Measurements from ENCODE around the gene SCN2A.

The SCN2A gene

DNA sequence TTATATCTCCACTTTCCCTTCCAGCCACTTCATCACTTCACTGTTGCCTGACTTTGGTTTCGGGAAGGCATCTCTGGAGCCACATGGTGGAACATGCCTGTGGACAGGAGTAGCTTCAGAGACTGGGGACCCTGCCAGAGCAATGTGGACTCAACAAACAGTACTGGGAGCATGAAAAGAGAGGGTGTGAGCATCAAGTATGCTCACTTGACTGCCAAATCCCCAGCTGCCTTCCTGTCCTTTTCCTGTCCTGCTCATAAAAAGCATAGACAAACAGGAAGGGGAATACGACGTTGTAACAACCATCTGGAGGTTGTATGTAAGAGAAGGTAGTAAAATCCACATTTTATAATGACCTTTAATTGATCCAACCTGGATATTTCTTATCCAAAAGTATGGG, 169.0 kb downstream of the SCN2A start:
- TF ChIP-seq, protein P1, sequence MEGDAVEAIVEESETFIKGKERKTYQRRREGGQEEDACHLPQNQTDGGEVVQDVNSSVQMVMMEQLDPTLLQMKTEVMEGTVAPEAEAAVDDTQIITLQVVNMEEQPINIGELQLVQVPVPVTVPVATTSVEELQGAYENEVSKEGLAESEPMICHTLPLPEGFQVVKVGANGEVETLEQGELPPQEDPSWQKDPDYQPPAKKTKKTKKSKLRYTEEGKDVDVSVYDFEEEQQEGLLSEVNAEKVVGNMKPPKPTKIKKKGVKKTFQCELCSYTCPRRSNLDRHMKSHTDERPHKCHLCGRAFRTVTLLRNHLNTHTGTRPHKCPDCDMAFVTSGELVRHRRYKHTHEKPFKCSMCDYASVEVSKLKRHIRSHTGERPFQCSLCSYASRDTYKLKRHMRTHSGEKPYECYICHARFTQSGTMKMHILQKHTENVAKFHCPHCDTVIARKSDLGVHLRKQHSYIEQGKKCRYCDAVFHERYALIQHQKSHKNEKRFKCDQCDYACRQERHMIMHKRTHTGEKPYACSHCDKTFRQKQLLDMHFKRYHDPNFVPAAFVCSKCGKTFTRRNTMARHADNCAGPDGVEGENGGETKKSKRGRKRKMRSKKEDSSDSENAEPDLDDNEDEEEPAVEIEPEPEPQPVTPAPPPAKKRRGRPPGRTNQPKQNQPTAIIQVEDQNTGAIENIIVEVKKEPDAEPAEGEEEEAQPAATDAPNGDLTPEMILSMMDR (IDR thresholded peaks at IDR 0.05; ENCODE audit: borderline replicate concordance, control extremely low read depth, extremely low read depth, insufficient read depth, missing control alignments): no peak
- in situ Hi-C loops (cut with MboI; ENCODE audit: low sequenced_read_pairs, unreplicated experiment): loop anchor here (25.0 kb wide), 1 partner anchor 454 kb away; no protein-coding TSS in a partner anchor
- no peak for DNase-seq (ENCODE audit: low spot score)

DNA sequence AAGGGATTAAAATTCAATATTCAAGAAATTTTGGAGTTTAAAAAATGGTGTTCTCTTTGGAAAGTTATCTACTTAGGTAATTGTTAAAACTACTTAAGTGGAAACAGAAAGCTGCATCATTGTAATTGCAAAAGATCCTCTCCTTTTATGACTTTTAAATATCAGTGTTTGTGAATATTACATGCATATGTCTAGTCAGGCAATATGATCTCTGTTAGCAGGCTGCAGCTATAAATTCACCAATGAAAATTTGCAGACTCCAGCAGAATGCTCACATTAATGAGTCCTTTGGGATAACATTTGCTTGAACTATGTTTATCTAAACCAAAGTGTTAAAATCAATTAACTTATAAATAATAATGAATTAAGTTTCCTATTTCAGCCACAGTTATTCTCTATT, 171.1 kb downstream of the SCN2A start:
- in situ Hi-C loops (cut with MboI; ENCODE audit: low sequenced_read_pairs, unreplicated experiment): loop anchor here (25.0 kb wide), 1 partner anchor 452 kb away; no protein-coding TSS in a partner anchor
- TF ChIP-seq, protein P1 (IDR thresholded peaks at IDR 0.05; ENCODE audit: borderline replicate concordance, control extremely low read depth, extremely low read depth, insufficient read depth, missing control alignments): no peak
- DNase-seq (ENCODE audit: low spot score): no peak

DNA sequence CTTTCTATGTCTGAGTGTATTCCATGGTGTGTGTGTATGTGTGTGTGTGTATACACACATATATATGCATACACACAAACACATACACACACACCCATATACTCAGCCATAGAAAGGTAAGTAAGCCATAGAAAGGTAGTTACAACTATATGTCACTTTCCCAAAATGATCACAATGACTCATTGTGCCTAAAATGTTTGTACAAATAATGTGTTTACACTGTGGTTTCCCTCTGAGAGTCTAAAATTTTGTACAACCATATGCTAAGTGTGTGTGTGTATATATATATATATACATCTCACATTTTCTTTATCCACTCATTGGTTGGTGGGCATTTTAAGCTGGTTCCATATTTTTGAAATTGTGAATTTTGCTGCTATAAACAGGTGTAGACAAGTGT, 175.0 kb downstream of the SCN2A start:
- TF ChIP-seq, protein P1 (IDR thresholded peaks at IDR 0.05; ENCODE audit: borderline replicate concordance, control extremely low read depth, extremely low read depth, insufficient read depth, missing control alignments): no peak
- no peak for DNase-seq (ENCODE audit: low spot score)
- in situ Hi-C loops (cut with MboI; ENCODE audit: low sequenced_read_pairs, unreplicated experiment): loop anchor here (25.0 kb wide), 1 partner anchor 448 kb away; no protein-coding TSS in a partner anchor

DNA sequence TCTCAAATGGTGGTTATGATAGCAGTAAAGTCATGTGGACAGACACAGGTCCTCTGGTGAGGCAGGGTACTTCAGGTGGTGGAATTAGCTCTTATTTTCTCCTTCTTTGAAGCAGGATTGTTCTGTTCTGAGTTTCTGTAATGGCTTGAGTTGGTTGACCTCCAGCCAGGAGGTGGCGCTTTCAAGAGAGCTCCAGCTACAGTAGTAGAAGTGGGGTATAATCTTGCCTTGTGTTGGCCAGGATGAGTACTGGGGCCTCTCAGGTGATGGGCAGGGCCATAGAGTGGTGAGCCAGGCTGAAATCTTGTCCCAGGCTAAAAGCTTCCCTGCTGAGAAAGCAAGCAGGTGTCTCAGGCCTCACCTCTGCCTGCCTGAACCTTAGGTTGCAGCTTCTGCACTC, 177.8 kb downstream of the SCN2A start:
- TF ChIP-seq, protein P1 (IDR thresholded peaks at IDR 0.05; ENCODE audit: borderline replicate concordance, control extremely low read depth, extremely low read depth, insufficient read depth, missing control alignments): no peak
- in situ Hi-C loops (cut with MboI; ENCODE audit: low sequenced_read_pairs, unreplicated experiment): loop anchor here (25.0 kb wide), 1 partner anchor 445 kb away; no protein-coding TSS in a partner anchor
- no peak for DNase-seq (ENCODE audit: low spot score)

DNA sequence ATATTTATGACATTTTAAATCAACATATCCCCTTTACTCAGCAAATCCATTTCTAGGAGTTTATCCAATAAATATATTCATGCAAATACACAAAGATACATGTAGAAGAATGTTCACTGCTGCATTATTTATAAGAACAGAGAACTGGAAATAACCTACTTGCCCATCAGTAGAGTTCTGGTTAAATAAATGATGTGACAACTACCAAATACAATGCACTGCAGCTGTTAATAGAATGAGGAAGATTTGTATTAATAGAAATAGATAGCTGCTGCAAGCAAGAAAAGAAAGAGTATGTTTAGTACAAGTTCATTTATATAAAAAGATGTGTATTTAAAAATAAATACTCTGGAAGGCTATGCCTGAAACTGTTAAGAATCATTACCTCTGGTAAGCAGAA, 181.0 kb downstream of the SCN2A start:
- DNase-seq (ENCODE audit: low spot score): no peak
- in situ Hi-C loops (cut with MboI; ENCODE audit: low sequenced_read_pairs, unreplicated experiment): loop anchor here (25.0 kb wide), 1 partner anchor 442 kb away; no protein-coding TSS in a partner anchor

DNA sequence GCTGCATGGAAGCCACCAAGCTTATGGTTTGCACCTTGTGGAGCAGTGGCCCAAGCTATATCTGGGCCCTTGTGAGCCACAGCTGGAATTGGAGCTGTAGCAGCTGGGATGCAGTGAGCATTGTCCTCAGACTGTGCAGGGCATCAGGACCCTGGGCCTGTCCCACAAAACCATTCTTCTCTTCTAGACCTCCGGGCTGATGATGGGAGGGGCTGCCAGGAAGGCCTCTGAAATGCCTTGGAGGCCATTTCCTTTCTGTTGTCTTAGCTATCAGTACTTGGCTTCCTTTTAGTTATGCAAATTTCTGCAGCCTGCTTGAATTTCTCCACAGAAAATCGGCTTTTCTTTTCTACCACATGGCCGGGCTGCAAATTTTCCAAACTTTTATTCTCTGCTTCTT, 183.9 kb downstream of the SCN2A start:
- no peak for DNase-seq (ENCODE audit: low spot score)
- in situ Hi-C loops (cut with MboI; ENCODE audit: low sequenced_read_pairs, unreplicated experiment): loop anchor here (25.0 kb wide), 1 partner anchor 439 kb away; no protein-coding TSS in a partner anchor
- TF ChIP-seq, protein P1 (IDR thresholded peaks at IDR 0.05; ENCODE audit: borderline replicate concordance, control extremely low read depth, extremely low read depth, insufficient read depth, missing control alignments): no peak

More for the DNA sequence above, 181.0 kb downstream of the SCN2A start:
- TF ChIP-seq, protein P1 (IDR thresholded peaks at IDR 0.05; ENCODE audit: borderline replicate concordance, control extremely low read depth, extremely low read depth, insufficient read depth, missing control alignments): no peak
